HG03460 (cell line): ENCODE measurements around the gene TMEM151B.

Source experiments
- ATAC-seq: cut with Tn5 transposase; IDR thresholded peaks from one replicate; pipeline ENCODE4 v1.9.1; 2021; ENCODE audit not compliant: unreplicated experiment

Gene TMEM151B

DNA sequence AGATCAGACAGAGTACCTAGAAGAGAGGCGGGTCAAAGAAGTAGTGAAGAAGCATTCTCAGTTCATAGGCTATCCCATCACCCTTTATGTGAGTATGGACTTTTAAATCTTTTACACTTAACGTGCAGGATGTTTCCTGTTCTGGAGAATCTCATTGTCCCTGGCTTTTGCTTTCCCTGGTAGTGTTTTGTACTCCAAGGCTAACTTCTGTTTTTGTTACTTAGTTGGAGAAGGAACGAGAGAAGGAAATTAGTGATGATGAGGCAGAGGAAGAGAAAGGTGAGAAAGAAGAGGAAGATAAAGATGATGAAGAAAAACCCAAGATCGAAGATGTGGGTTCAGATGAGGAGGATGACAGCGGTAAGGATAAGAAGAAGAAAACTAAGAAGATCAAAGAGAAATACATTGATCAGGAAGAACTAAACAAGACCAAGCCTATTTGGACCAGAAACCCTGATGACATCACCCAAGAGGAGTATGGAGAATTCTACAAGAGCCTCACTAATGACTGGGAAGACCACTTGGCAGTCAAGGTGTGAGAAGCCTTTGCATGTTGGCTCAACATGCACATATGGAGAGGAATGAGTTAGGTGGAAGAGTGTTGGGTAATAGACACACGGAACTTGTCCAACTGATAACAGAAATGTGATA, 20.1 kb upstream of the TMEM151B start:
- ATAC-seq, result no peak

DNA sequence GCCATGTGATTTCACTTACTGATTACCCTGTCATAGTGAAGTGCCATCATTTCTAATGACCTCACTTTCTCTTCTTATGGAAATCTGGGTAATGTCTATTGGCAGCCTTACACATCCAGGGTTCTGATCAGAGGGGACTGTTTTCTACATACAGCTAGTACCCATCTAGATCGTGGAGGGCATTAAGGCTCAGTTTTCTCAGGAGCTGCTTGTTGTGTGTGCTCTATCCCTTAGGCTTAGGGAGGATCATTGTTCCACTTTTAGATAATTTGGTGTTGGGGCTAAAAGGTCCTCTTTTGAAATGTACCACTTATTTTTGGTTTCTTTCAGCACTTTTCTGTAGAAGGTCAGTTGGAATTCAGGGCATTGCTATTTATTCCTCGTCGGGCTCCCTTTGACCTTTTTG, 19.5 kb upstream of the TMEM151B start:
- ATAC-seq, result no peak

DNA sequence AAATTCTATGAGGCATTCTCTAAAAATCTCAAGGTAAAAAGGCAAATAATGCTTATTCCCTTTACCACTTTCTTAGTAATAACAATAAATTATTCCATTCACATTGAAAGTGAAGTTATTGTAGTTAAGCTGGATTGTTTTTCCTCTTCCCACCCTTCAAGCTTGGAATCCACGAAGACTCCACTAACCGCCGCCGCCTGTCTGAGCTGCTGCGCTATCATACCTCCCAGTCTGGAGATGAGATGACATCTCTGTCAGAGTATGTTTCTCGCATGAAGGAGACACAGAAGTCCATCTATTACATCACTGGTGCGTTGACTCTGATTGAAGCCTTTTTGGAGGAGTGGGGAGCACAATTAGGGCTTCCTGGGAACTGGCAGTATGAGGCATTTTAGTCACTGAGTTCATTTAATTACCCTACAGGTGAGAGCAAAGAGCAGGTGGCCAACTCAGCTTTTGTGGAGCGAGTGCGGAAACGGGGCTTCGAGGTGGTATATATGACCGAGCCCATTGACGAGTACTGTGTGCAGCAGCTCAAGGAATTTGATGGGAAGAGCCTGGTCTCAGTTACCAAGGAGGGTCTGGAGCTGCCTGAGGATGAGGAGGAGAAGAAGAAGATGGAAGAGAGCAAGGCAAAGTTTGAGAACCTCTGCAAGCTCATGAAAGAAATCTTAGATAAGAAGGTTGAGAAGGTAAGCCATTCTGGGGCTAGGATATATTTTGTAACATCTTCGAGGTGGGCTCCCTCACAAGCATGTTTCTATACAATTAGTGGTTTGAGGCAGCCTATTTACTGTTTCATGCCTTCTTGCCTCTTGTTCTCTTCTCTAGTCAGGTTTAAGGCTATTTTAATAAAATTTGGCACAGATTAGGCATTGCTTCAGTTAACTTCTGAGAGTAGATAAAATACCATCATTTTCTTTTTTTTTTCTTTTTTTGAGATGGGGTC, 18.4 kb upstream of the TMEM151B start:
- ATAC-seq, result no peak

DNA sequence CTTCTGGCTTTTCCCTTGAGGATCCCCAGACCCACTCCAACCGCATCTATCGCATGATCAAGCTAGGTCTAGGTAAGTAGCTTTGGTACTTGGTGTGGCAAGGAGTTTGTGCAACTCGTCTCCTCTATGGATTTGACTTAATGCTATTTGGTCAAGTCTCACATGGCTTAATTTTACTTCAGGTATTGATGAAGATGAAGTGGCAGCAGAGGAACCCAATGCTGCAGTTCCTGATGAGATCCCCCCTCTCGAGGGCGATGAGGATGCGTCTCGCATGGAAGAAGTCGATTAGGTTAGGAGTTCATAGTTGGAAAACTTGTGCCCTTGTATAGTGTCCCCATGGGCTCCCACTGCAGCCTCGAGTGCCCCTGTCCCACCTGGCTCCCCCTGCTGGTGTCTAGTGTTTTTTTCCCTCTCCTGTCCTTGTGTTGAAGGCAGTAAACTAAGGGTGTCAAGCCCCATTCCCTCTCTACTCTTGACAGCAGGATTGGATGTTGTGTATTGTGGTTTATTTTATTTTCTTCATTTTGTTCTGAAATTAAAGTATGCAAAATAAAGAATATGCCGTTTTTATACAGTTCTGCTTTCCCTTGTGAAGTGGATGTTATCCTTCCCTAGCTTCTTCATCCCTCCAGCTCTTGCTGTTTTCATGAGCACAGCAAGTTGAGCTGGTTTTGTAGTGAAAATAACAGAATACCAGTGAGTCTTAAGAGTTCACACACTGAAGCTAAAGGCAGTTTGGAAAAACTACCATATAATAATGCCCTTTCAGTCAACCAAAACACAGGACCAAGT, 16.7 kb upstream of the TMEM151B start:
- ATAC-seq, result no peak

DNA sequence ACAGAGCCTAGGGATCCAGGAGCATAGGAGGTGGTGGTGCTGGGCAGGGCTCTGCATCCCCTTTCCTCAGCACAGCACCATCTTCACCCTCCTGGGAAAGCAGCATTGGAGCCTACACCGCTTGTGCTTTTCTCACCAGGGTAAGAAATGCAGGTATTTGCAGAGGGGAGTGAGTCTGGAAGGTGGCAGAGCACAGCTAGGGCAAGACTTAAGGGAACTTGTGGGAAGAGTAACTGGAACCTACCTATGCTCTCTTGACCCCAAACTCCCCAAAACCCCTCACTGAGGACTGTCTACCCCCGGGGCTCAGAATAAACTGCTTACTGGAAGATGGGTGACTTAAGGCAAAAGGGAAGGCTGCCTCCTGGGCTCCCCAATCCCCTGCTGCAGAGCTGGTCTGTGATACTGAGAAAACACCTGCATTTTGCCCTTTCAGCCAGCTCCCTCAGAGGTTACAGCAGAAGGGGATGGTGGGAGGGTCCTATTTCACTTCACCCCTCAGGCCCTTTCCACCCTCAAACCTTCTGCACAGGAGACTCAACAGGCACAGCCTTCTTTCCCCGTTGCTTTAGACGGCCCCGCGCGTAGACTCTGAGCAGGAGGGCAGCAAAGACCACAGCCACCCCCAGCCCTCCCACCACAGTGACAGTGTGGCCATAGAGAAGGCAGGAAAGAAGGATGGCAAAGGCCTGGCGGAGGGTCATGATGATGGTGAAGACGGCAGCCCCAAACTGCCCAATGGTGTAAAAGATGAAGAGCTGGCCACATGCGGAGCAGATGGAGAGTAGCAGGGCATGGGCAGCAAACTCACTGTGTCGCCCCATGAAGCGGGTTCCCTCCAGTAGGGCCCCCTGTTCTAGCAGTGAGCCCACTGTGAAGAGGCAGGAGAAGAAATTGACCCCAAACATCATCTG, 15.8 kb upstream of the TMEM151B start:
- no peak for ATAC-seq

DNA sequence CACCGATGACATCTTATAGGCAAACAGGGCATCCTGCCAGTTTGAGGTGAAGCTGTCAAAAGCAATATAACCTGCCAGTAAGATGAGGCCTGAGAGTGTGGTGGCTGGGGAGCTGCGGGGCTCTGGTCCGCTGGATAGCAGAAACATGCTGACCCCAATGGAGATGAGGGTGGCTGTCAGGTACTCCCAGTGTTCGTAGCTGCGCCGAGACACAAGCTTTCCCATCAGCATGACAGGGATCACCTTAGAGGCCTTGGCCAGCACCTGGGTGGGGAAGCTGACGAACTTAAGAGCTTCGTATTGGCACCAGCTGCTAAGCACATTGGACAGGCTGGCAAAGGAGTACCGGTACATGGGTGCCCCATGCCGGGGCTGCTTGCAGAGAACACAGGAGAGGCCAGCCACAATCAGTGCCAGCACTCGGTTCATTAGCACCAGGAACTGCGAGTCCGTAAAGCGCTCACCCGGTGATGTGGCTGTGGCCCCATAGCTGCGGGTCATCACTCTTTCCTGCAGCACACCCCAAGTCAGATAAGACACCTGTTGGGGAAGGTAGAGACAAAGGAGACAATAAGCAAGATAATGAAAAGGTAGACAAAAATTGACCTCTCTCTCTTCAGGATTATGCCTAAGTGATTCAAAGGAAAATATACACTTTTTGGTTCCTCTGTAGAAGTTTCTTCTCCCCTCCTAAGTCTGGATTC, 15.0 kb upstream of the TMEM151B start:
- no peak for ATAC-seq

DNA sequence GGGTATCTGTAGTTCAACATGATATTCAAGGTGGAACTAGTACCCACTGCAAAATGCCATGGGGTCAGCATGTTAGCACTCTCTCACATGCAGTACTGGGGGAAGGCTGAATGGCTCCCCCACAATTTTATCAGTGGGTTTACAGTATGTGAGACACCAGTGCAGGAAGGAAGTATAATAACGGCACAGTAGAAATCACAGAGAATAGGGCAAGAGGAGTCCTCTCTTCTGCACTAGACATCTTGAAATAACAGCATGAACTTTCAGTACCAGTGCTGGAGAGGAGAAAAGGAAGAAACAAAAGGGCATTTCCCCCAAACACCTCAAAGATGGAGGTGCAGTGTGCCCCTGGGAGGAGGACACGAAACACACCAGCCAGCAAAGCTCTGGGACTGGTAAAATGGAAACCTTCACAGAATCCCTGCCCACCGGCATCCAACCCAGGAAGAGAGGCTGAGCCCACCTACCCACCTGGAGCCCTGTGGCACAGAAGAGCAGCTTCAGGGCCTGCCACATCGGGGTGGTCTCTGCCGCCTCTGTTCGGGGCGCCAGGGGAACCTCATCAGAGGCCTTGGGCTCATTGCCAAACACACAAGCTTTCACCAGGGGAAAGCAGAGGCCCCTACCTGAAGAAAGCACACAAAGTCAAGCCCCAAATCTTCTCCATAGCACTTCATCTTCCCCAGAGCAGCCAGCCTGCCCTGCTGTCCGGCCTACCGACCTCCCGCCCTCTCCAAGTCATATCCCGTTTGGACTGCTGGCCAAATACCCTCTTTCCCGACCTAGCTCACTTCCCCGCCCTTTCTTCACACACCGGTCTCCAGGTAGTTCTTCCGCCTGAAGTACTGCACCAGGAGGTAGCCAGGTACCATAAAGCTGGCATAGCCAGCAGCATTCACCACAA, 14.1 kb upstream of the TMEM151B start:
- ATAC-seq, result no peak

DNA sequence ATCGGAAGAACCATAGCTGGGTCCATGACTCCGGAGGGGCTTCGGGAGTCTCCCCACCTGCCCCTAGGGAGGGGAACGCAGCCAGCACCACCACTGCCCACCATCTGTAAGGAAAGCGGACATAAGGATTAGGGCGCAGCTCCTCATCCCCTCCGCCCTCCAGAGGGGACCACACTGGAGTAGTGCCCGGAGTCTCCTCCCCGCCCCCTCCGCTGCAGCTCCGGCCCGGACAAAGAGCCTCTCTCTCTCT, 13.6 kb upstream of the TMEM151B start:
- no peak for ATAC-seq

DNA sequence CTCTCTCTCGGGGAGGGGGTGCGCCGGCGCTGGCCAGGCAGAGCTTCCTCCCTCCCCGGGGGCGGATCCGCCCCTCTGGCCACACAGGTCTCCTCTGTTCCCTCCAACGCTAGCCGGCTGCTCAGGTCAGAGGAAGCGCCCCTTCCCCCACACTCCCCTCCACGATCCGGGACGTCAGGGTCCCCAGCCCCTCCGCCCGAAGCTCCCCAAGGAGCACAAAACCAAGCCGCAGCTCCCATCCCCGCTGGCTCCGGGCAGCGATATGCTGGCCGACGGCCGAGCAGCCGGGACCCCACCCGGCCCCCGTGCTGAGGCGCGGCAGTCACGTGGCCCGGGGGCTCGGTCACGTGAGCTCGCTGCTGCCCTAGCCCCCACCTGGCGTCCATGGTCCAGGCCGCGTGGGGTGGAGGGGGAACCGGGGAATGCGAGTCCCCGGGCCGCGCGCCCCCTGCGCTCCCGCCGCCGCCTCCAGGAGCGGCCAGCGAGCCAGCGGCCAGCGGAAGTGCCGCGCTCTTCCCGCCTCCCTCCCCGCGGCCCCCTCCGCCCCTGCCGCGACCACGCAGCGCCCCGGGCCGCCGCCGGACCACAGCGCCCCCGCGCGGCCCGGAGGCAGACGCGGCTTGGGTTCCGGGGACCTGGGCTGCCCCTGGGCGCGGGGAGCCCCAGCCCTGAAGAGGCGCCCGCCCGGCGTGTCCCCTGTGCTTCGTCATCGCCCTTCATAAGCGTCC, 13.1 kb upstream of the TMEM151B start, which contains the start of gene SLC35B2:
Gene SLC35B2 (minus strand): TSS at position 504 of the 728 bp plus-strand sequence. CDS start 118 bp downstream, at position 386.
- ATAC-seq, result peak; percentile 43

DNA sequence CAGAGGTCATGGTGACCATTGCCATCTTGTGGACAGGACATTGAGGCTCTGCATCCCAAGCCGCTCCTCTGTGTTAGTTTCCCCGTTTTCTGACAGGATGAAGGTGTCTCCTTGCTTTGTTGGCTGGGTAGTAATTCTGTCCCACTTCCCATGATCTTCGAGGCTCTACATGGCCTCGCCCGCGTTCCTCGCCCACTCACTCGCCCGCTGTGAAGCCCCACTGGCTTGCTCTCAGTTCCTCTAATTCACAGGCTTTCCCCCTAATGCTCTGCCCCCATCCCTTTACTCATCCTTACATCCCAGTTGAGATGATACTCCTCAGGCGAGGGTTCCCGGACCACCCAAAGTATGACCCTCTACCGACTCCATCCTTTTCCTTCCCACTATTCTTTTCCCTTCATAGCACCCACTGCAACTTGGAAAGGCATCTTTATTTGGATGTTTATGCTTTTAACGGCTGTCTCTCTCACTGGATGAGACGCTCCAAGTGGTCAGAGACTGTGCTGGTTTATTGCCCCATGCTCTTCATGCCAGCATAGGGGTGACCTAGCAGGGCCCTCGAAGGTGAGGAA, 12.4 kb upstream of the TMEM151B start:
- ATAC-seq, result peak; percentile 22

DNA sequence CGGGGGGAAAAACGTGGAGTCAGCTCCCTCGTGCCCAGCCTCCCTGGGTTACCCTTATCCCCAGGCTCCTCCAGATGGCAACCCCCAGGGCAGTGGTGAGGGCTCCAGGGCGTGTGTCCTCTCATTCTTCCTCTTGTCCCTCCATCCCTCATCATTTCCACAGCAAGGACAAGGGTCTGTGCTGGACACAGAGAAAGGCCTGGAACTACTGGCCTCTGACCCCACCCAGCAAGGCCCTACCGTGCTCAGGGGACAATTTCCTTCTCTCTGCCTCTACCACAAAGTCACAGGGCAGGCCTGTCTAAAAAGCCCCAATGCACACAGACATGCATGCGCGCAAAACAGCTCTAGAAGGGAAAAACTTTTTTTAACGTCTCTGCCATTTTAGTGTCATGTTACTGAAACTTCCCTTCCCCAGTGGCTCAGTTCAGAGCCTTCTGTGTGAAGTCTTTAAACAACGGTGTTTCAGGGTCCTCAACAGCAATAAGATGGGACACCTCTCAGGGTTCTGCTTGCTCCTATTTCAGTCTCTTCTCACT, 11.9 kb upstream of the TMEM151B start:
- ATAC-seq, result no peak

DNA sequence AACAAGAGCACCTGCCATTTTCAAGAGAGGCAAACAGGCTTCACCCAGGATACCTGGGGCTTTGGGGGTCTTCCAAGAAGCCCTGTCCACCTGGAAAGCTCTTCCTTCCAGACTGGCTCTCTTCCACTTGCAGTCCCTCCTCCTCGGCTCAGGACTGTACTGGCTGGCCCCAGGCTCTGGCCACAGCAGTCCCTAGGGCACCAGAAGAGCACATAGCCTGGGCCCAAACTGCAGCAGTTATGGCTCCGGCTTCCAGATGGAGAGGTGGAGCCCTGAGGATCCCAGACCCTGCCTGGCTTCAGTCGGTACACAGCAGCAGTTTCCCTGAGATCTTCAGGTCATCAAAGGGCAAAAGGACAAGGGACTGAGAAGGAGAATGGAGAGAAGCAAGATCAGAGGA, 11.3 kb upstream of the TMEM151B start:
- ATAC-seq, result no peak

DNA sequence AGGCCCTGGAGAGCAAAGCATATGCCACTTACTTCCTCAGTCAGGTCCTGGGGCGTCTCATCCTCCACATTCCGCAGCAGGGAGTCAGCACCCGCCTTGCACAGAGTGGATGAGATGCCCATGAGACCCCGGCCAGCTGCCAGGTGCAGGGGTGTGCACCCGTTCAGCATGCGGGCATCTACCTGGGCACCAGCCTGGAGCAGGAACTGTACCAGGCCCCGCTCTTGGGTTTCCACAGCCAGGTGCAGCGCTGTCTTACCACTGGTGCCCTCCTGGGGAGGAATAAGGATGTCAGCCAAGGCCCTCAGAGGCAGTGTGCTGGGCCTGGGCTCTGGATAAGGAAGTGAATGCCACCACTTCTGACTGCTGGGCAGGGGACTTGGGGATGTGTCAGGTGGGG, 10.2 kb upstream of the TMEM151B start:
- no peak for ATAC-seq

DNA sequence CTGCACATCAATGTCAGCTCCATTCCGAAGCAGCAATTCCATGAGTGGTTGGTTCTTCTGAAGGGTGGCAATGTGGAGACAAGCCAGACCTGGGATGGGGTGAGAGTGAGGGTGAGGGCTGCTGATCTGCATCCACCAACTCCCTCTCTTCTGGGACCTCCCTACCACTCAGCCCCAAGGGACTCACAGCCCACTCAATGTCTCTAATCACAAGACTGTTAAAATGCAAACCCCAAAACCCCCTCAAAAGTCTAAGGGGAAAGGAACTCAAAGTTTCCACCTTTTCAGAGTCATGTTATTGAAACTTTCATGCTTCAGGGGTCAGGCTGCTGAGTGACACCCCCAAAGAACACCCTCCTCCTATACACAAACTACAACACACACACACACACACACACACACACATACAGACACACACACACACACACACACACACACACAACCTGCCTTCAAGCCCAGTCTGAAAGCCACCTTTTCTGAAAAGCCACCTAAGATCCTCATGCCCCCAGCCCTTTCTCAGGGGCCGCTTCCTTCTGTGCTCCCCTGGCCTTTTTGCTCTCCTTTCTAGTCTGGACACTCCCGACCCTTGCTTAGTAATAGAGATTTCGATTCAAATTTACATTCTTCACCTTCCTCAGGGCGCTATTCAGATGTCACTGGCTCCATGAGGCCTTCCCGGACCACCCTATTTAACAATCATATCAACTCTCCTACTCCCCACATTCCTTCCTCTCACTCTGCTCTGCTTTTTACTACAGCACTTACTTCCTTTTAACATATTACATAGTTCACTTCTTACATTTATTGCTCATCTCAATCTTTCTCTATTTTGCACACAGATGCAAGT, 9.6 kb upstream of the TMEM151B start:
- no peak for ATAC-seq

DNA sequence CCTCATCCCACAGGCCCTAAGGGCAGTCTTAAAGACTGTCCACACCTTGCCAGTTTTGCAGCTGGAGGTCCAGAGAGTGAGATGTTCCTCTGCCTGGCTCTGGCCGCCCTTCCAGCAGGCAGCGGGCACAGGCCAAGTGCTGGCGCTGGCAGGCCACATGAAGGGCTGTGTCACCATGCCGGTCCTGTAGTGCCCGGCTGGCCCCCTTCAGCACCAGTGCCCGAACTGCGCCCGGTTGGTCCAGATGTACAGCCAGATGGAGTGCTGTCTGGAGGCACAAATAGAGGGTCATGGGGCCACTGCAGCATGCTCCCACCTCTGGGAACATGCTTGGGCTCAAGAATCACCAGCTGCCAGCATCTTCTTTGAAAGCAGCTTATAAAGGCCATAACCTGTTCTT, 8.7 kb upstream of the TMEM151B start:
- ATAC-seq, result no peak

DNA sequence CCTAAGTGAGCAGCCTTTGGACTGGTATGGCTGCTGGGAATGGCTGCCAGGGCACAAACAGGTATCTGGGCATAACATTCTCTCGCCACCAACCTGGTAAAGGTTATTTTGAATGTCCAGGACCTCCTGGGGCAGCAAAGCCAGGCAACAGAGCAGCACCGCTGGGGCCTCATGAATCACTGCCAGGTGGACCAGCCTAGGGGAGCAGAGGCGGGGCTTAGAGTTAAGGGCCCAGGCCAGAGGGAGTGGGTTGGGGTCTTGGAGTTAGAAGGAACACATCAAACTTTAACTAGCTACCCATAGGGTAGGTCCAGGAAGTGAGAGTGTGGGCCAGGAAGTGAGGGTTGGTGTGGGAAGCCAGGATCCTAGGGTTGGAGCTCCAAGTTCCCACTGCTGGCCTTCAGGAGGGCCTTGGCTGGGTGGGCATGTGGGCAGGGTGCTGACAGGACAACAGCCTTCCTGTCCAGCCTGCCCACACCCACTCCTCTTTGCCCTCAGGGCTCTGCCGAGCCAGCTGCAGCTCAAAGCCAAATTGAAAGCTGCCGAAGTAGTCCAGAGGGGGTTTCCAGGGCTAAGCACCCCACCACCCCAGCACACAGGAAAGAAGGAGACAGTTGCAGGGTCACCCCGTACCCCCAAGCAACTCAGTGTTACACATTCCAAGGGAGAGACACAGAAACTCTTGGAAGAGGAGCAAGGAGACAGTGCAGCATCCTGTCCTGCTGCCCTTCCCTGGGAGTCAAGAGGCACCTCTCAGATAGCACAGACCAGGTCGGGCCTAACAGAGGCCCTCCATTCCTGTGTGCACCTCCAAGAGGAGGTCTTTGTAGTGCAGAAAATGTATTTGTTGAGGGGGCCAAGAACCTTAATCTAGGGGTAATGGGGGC, 7.5 kb upstream of the TMEM151B start:
- no peak for ATAC-seq
